Right renal cortex interstitium (tissue), 3 donors: ENCODE measurements around the gene SPTSSA. TPM values are rescaled to one million over a fixed set of nuclear protein-coding genes. Genes with fewer than 3 reads are reported as not detected.
"Not testable (repeated sequence)": the region's sequence is repeated elsewhere in the genome, so short reads cannot be mapped to it uniquely, and the experiment has no call there.

ENCODE experiments used
- DNase-seq, 3 donors: peaks; one replicate each; pipeline ENCODE4 v3.0.0-alpha.2; 2013; ENCODE audit warnings: low read depth in 3 of 3, low spot score in 2 of 3
- polyA plus RNA-seq, 3 donors: library from polyadenylated mRNA; unstranded; fragments of 120-200 nt; gene quantifications; one replicate each; pipeline ENCODE4 v1.2.1, GENCODE V29; 2013; ENCODE audit not compliant: insufficient read length in 3 of 3

Gene SPTSSA
- polyA plus RNA-seq, result 10 to 100 TPM; 32.7 to 36.6 (median 36.3) TPM

- peak; percentile 48 to 76 (median 72) for DNase-seq
These were observed at the start of gene SPTSSA for GRCh38 chr14:34462132-34462893. TSS of gene SPTSSA (minus strand) at chr14:34462240. CDS start at chr14:34462207, 33 bp downstream.

DNA sequence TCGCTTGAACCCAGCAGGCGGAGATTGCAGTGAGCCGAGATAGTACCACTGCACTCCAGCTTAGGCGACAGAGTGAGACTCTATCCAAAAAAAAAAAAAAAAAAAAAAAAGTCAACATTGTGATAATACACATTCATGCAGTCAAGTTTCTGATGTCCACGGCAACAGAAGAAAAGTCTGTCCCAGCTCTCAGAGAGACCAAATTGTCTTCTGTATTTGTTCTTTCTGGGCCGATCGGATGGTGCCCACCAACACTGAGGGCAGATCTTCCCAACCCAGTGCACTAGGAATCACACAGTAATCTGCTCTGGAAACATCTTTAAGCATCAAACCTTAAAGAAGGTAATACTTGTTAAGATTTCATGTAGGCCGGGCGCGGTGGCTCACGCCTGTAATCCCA is 45.8 kb upstream of the SPTSSA start:
- DNase-seq, result no peak

DNA sequence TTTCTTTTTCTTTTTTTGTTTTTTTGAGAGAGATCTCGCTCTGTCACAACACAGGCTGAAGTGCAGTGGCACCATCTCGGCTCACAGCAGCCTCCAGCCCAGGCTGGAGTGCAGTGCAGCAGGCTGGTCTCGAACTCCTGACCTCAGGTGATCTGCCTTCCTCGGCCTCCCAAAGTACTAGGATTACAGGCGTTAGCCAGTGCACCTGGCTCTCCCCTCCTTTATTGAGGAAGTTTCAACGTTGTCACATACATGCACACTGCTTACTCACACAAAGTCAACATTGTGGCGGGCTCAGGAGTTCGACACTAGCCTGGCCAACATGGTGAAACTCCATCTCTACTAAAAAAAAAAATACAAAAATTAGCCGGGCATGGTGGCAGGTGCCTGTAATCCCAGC is 45.4 kb upstream of the SPTSSA start:
- no peak for DNase-seq

DNA sequence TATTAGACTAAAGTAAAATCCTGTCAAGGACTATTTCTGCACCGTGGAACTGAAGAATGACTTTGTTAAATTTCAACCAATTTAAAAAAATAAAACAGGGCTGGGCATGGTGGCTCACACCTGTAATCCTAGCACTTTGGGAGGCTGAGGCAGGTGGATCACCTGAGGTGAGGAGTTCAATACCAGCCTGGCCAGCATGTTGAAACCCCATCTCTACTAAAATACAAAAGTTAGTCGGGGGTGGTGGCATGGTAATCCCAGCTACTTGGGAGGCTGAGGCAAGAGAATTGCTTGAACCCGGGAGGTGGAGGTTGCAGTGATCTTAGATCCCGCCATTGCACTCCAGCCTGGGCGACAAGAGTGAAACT is 43.1 kb upstream of the SPTSSA start:
- not testable (repeated sequence) for DNase-seq

GRCh38 chr14:34504027-34504426 is 42.0 kb upstream of the SPTSSA start:
- DNase-seq, result not testable (repeated sequence)

GRCh38 chr14:34502545-34503225 is 40.6 kb upstream of the SPTSSA start:
- DNase-seq, result no peak

DNA sequence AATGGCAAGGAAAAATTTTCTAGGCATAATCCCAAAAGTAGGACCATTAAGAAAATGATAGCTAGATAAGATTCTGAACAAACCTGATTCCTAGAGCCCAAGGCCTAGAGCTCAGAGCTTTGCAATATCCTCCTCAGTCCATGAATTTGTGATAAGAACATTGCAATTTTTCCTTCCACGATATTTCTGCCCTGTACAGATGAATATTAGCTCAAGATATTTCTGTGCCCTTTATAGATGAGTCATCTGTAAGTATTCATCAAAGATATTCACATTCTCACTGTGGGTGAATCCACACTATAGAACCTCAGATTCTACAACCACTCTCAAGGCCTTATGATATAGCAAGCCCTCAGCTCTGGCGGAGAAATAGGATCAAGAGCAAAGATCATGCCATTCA is 40.0 kb upstream of the SPTSSA start:
- no peak for DNase-seq

GRCh38 chr14:34501004-34501580 is 39.1 kb upstream of the SPTSSA start:
- no peak for DNase-seq

GRCh38 chr14:34498684-34499412 is 36.8 kb upstream of the SPTSSA start:
- no peak for DNase-seq

- DNase-seq, result peak; percentile 17 to 38 (median 36)
These were observed 34.9 kb upstream of the SPTSSA start for GRCh38 chr14:34496679-34497513.

- DNase-seq, result no peak
These were observed 34.1 kb upstream of the SPTSSA start for GRCh38 chr14:34496007-34496678.

DNA sequence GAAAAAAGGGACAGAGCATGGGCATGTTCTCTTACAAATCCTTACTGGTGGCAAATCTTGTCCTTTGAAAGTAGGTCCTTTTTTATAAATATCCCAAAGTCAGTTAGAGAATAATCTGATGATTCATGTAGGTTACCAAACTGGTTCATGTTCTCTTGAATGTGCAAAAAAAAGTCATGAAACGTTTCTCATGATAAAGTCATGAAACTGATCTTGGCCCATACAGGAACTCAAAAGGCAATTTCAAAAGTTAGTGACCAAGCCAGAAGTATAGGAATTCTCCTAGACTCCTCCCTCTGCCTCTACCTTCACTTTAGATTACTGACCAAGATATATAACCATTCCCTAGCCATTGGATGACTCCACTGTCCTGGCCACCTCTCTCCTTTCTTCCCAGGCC is 27.3 kb upstream of the SPTSSA start:
- DNase-seq, result no peak

DNA sequence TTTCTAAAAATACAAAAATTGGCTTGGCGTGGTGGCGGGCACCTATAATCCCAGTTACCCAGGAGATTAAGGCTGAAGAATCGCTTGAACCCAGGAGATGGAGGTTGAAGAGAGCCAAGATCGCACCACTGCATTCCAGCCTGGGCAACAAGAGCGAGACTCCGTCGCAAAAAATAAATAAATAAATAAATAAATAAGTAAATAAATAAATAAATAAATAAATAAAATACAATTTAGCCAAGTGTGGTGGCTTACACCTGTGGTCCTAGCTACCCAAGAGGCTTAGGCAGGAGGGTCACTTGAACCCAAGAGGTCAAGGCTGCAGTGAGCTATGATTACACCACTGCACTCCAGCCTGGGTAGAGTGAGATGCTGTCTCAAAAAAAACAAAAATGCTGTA is 26.5 kb upstream of the SPTSSA start:
- DNase-seq, result no peak

GRCh38 chr14:34484726-34485125 is 22.7 kb upstream of the SPTSSA start:
- DNase-seq, result no peak

- no peak for DNase-seq
These were observed 20.4 kb upstream of the SPTSSA start for GRCh38 chr14:34482463-34482862.

DNA sequence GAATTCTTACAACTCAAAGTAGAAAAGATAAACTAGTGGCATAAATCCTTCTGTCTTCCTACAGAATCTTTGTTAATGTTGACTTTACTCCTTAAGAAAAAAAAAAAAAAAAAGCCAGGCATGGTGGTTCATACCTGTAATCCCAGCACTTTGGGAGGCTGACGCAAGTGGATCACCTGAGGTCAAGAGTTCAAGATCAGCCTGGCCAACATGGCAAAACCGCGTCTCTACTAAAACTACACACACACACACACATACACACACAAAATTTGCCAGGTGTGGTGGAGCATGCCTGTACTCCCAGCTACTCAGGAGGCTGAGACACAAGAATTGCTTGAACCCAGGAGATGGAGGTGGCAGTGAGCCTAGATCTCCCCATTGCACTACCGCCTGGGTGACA is 17.7 kb upstream of the SPTSSA start:
- DNase-seq, result no peak

DNA sequence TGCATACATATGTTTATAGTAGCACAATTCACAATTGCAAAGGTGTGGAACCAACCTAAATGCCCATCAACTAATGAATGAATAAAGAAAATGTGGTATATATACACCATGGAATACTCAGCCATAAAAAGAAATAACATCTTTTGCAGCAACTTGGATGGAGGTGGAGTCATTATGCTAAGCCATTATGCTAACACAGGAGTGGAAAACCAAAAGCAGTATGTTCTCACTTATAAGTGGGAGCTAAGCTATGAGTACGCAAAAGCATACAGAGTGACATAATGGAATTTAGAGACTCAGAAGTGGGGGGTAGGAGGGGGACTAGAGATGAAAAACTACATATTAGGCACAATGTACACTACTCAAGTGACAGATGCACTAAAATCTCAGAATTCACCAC is 16.2 kb upstream of the SPTSSA start:
- no peak for DNase-seq

DNA sequence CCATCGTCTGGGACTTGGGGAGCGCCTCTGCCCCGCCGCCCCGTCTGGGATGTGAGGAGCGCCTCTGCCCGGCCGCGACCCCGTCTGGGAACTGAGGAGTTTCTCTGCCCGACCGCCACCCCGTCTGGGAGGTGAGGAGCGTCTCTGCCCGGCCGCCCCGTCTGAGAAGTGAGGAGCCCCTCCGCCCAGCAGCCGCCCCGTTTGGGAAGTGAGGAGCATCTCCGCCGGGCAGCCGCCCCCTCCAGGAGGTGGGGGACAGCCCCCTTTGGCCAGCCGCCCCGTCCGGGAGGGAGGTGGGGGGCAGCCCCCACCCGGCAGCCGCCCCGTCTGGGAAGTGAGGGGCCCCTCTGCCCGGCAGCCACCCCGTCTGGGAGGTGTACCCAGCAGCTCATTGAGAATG is 14.0 kb upstream of the SPTSSA start:
- not testable (repeated sequence) for DNase-seq

- DNase-seq, result no peak
These were observed 13.1 kb upstream of the SPTSSA start for GRCh38 chr14:34475163-34475562.

- no peak for DNase-seq
These were observed 12.2 kb upstream of the SPTSSA start for GRCh38 chr14:34474187-34474679.
